HG02938 (cell line): ENCODE data around the gene CDKN2C.

ENCODE experiments used
- ATAC-seq: cut with Tn5 transposase; IDR thresholded peaks from one replicate; pipeline ENCODE4 v1.9.1; 2021; ENCODE audit warnings: mild to moderate bottlenecking, moderate library complexity; ENCODE audit not compliant: unreplicated experiment

CDKN2C gene

DNA sequence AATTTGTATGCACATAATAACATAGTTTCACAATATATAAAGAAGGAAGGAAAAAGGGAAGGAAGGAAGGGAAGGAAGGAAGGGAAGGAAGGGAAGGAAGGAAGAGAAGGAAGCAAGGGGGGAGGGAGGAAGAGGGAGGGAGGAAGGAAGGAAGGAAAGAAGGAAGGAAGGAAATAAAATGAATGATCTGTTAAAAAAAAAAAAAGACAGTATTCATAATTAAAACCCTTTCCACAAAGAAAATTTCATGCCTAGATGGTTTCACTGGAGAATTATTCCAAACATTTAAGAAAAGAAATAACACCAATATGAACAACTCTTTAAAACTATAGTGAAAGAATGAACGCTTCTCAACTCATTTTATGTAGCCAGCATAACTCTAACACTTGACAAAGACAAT, 44.8 kb downstream of the CDKN2C start:
- ATAC-seq, result no peak

GRCh38 chr1:51019811-51020210, 49.8 kb downstream of the CDKN2C start:
- ATAC-seq, result no peak
